BLaER1 (cell line): ENCODE results near the gene HPSE.

ENCODE experiments used
- H3K27ac ChIP-seq: shearing (Covaris generic); formaldehyde crosslinking; 2 replicates; pipeline ENCODE4 v1.8.1; 2022
- H3K27me3 ChIP-seq: shearing (Covaris generic); formaldehyde crosslinking; 2 replicates; pipeline ENCODE4 v1.8.1; 2022
- H3K36me3 ChIP-seq: shearing (Covaris generic); formaldehyde crosslinking; 2 replicates; pipeline ENCODE4 v1.8.1; 2022
- H3K4me1 ChIP-seq: shearing (Covaris generic); formaldehyde crosslinking; 2 replicates; pipeline ENCODE4 v1.8.1; 2022
- H3K4me2 ChIP-seq: shearing (Covaris generic); formaldehyde crosslinking; 2 replicates; pipeline ENCODE4 v1.8.1; 2022
- H3K4me3 ChIP-seq: shearing (Covaris generic); formaldehyde crosslinking; 2 replicates; pipeline ENCODE4 v1.8.1; 2022
- H3K9ac ChIP-seq: shearing (Covaris generic); formaldehyde crosslinking; 2 replicates; pipeline ENCODE4 v1.8.1; 2022
- H3K9me3 ChIP-seq: shearing (Covaris generic); formaldehyde crosslinking; 2 replicates; pipeline ENCODE4 v1.8.1; 2022
- H4K20me1 ChIP-seq: shearing (Covaris generic); formaldehyde crosslinking; 2 replicates; pipeline ENCODE4 v1.8.1; 2022
- Cebpa-rat ChIP-seq: shearing (Covaris generic); IDR thresholded peaks from 2 replicates; pipeline ENCODE4 v1.8.1; 2022

HPSE gene

DNA sequence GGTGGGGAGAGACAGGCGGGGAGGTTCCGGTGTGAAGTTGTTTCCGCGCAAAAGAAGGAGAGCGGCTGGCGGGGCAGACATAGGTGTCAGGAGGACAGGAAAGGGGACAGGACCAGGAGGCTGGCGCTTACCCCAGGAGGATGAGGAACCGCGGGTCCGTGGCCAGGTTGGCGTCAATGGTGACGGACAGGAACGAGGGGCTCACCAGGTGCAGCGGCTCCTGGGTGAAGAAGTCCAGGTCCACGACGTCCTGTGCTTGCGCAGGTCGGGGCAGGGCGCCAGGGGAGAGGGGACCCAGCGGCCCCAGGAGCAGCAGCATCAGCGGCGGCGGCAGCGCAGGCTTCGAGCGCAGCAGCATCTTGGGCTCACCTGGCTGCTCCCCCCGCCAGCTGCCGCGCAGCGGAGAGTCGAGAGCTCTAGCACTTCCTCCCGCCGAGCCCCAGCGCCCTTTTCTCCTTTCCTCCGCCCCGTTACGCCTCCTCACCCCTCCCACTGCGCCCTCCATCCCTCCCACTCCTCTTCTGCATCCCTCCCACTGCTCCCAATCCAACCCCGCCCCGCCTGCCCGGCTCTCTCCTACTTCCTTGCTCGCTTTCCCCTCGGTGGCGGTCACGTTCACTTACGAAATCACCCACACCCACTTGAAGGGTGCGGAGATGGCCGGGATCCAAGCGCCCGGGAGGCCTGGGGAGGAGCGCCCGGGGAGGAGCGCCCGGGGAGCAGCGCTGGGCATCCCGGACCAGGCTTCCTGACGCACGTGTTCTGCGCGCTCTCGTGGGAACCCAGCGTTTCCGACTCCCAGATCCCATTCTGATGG lies at the start of gene HPSE:
Gene HPSE (minus strand): TSS at position 424 of the 817 bp plus-strand sequence. CDS start 66 bp downstream, at position 358.
- Histone ChIP-seq H3K36me3 (no peaks in the 10 kb centered on the region), H3K9ac (peak within 1 kb of the TSS; percentile 66), H3K27me3 (no peaks in the 10 kb centered on the region), H3K4me1 (peaks cover 20% of the 10 kb centered on the region), H4K20me1 (no peaks in the 10 kb centered on the region), H3K4me2 (peak within 1 kb of the TSS; percentile 99), H3K9me3 (peaks cover 14% of the 10 kb centered on the region), H3K27ac (no peak within 1 kb of the TSS), H3K4me3 (peak within 1 kb of the TSS; percentile 79)
- no peak for TF ChIP-seq Cebpa-rat

DNA sequence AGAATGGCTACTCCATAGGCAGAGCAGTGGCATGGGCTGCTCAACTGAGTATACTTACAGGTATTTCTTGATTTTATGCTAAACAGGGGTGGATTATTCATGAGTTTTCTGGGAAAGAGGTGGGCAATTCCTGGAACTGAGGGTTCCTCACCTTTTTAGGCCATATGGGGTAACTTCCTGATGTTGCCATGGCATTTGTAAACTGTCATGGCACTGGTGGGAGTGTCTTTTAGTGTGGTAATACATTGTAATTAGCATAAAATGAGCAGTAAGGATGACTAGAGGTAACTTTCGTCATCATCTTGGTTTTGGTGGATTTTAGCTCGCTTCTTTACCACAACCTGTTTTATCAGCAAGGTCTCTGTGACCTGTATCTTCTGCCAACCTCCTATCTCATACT lies 48.2 kb upstream of the HPSE start:
- Histone ChIP-seq H3K27me3 (no peaks in the 10 kb centered on the region), H3K9me3 (peaks cover 40% of the 10 kb centered on the region), H4K20me1 (no peaks in the 10 kb centered on the region), H3K4me1 (peaks cover 30% of the 10 kb centered on the region), H3K9ac (no peak overlapping the region), H3K27ac (no peak overlapping the region), H3K4me3 (no peak overlapping the region), H3K4me2 (no peak overlapping the region), H3K36me3 (peaks cover 12% of the 10 kb centered on the region; the same call in 1 of the 2 replicates)
- TF ChIP-seq Cebpa-rat: no peak

DNA sequence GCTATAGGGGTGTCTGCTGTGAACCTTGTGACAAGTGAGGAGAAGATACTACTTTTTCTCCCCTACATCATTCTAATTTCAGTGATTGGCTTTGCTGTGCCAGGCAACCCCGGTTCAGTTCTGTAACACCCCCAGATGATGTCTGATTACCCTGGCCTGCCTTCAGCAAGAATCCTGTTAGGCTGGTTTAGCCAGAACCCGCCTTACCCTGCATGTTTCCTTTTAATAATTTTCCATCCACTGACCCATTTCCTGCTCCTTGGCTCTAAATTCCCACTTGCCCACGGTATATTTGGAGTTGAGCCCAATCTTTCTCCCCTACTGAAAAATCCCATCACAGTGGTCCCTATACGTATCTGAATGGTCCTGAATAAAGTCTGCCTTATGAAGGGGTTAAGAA lies 46.5 kb upstream of the HPSE start:
- Histone ChIP-seq H4K20me1 (no peaks in the 10 kb centered on the region), H3K9me3 (peaks cover 57% of the 10 kb centered on the region), H3K4me2 (no peak overlapping the region), H3K27me3 (no peaks in the 10 kb centered on the region), H3K27ac (no peak overlapping the region), H3K4me3 (no peak overlapping the region), H3K9ac (no peak overlapping the region), H3K4me1 (peaks cover 13% of the 10 kb centered on the region), H3K36me3 (peaks cover 13% of the 10 kb centered on the region; the same call in 1 of the 2 replicates)
- TF ChIP-seq Cebpa-rat: no peak

DNA sequence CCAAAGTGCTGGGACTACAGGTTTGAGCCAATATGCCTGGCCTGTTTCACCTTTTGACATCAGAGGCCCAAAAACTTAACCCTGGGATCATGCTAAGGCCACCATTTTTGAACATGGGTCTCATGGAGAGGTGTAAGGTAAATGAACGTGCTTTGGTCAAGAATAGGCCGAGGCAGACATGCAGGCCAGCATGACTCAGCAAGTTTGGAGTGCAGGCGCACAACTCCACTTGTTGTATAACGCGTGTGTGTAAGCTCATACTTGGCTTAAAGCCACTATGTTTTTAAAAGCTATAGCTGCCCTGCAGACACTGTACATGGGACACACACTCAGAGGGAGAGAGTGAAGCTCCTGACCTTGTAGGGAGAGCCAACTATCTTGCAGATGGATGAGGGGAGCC lies 43.8 kb upstream of the HPSE start:
- Histone ChIP-seq H3K4me1 (no peaks in the 10 kb centered on the region), H3K4me3 (peak overlapping the region; percentile 18; the same call in 1 of the 2 replicates), H4K20me1 (no peaks in the 10 kb centered on the region), H3K9ac (no peak overlapping the region), H3K4me2 (no peak overlapping the region), H3K27ac (no peak overlapping the region), H3K27me3 (no peaks in the 10 kb centered on the region), H3K36me3 (peaks cover 13% of the 10 kb centered on the region; the same call in 1 of the 2 replicates), H3K9me3 (peaks cover 72% of the 10 kb centered on the region)
- no peak for TF ChIP-seq Cebpa-rat

DNA sequence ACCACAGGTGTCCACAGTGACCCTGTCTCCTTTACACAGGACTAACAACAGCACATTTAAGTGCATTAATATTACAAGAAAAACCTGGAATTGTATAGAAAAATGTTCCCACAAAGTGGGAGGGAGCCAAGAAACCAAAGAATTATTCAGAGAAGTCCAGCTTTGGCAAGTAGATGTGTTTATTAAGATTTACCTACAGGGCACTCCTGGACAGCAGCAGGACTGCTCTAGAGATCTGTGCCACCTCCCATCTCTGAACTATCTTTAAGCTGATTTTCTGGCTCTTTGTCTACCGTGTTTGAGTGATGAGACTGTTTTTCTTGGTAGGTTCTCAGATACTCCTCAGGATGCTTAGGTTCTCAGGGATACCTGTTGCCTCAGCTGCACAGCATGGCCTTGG lies 38.3 kb upstream of the HPSE start:
- Histone ChIP-seq H3K27me3 (no peaks in the 10 kb centered on the region), H3K4me2 (no peak overlapping the region), H3K36me3 (peaks cover 2% of the 10 kb centered on the region; the same call in 1 of the 2 replicates), H3K27ac (no peak overlapping the region), H4K20me1 (no peaks in the 10 kb centered on the region), H3K4me3 (no peak overlapping the region), H3K9ac (no peak overlapping the region), H3K9me3 (peaks cover 40% of the 10 kb centered on the region), H3K4me1 (peaks cover 16% of the 10 kb centered on the region)
- no peak for TF ChIP-seq Cebpa-rat

DNA sequence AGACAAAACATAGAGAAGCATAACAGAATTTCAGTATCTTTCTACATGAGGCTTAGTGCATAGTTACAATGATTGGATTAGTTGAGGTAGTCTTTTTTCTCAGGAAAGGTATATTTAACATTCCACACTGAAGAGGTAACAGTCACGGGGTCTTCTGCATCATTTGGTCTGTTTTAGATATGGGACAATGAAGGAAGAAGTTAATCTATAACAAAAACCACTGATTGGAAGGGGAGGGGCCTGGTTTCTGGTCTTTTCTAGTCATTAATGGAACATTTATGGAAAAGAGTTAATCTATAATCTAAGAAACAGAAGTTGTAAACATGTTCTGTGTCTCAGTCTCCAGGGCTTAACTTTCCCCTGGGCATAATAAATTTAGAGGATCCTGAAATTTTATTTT lies 37.3 kb upstream of the HPSE start:
- Histone ChIP-seq H3K27ac (no peak overlapping the region), H3K4me3 (no peak overlapping the region), H3K4me2 (no peak overlapping the region), H3K4me1 (peaks cover 16% of the 10 kb centered on the region), H3K9me3 (peaks cover 30% of the 10 kb centered on the region), H4K20me1 (no peaks in the 10 kb centered on the region), H3K36me3 (no peaks in the 10 kb centered on the region), H3K9ac (no peak overlapping the region), H3K27me3 (no peaks in the 10 kb centered on the region)
- TF ChIP-seq Cebpa-rat: no peak

DNA sequence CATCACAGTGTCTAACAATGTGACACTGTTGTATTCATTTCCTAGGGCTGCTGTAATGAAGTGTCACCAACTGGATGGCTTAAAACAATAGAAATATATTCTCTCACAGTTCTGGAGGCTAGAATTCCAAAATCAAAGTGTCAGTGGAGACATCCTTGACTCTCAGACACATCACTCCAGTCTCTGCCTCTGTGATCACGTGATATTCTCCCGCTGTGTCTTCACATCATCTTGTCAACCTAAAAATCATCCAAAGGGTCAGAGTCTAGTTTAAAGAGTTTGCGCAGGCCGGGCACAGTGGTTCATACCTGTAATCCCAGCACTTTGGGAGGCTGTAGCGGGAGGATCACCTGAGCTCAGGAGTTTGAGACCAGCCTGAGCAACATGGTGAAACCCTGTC lies 36.6 kb upstream of the HPSE start:
- Histone ChIP-seq H3K9ac (no peak overlapping the region), H3K4me1 (peaks cover 23% of the 10 kb centered on the region), H3K4me3 (no peak overlapping the region), H3K9me3 (peaks cover 23% of the 10 kb centered on the region), H3K27me3 (no peaks in the 10 kb centered on the region), H4K20me1 (no peaks in the 10 kb centered on the region), H3K27ac (no peak overlapping the region), H3K4me2 (no peak overlapping the region), H3K36me3 (no peaks in the 10 kb centered on the region)
- TF ChIP-seq Cebpa-rat: no peak

DNA sequence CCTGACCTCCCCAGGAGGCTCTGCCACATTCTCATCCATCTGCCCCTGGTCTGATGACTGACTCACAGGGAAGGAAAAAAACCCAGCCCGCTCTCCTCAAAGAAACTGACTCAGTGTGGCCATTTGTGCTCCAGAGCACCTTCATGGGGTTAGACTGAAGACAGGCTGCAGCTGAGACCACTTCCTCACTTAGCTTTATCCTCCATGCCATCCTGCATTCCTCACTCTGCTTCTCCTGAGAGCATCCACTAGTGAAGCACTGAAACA lies 35.9 kb upstream of the HPSE start:
- no peak for TF ChIP-seq Cebpa-rat
- Histone ChIP-seq H3K4me1 (peaks cover 30% of the 10 kb centered on the region), H3K9me3 (peaks cover 17% of the 10 kb centered on the region)

DNA sequence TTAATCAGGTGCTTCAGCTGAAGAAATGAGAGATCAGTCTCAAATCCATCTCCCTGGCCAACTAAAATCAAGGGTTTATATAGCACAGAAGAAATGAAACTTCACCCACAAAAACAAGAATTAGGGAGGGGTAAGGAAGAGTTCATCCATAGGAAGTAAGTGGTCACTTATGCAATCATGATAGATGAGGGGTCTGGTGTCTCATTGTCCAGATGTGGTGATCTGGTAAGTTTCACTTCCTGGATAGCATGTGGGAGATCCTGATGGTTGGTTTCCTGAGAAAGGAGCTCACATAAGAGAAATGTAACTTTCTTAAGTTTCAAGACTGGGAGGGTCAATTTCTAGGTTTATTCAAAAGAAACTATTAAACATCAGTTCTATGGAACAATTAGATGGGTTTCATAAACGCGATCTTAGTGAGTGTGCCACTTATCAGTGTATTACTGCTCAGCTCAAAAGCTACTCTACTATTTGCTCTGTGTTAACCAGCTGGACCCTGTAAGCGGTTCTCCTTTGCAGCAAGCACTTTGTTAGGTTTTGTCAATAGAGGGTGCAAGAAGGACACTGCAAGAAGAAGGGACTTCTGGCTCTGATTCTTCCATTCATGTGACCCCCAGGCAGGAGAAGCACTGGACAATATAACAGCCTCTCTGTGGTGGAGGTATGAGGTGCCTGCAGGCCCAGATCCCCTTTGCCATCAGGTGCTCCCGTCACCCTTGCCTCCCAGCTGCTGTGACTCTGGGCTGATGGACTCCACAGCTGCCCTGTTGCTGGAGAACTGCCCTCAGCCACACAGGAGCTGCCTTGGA lies 35.4 kb upstream of the HPSE start:
- H3K4me3 ChIP-seq: no peak overlapping the region
- peaks cover 32% of the 10 kb centered on the region for H3K4me1 ChIP-seq

More for the DNA sequence above, 35.9 kb upstream of the HPSE start:
- Histone ChIP-seq H3K27me3 (no peaks in the 10 kb centered on the region), H4K20me1 (no peaks in the 10 kb centered on the region), H3K36me3 (no peaks in the 10 kb centered on the region), H3K4me2 (no peak overlapping the region), H3K27ac (no peak overlapping the region), H3K4me3 (no peak overlapping the region), H3K9ac (no peak overlapping the region)

DNA sequence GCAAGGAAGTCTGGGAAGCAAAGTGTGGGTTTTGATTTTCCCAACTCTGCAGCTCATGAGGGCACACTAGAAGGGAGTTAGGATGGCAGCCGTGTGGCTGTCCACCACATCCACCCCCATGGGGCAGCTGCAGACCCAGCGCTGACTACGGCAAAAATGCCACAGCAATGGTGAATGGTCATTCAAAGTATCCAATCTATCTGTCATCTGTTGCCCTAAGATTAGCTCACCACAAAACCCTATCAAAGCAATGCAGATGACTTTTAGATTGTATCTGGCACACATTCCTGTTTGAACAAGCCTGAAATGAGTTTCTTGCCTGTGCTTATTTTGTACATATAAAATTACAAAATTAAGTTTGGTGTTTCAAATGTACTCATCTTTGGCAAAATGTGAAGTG lies 29.7 kb upstream of the HPSE start:
- H3K4me3 ChIP-seq: no peak overlapping the region
- TF ChIP-seq Cebpa-rat: no peak
- H3K9me3 ChIP-seq: peaks cover 3% of the 10 kb centered on the region; the same call in 1 of the 2 replicates
- H3K4me2 ChIP-seq: no peak overlapping the region
- H3K27me3 ChIP-seq: no peaks in the 10 kb centered on the region
- no peaks in the 10 kb centered on the region for H3K36me3 ChIP-seq
- no peaks in the 10 kb centered on the region for H4K20me1 ChIP-seq
- H3K4me1 ChIP-seq: peaks cover 58% of the 10 kb centered on the region
- H3K9ac ChIP-seq: no peak overlapping the region
- H3K27ac ChIP-seq: no peak overlapping the region

More for the DNA sequence above, 35.4 kb upstream of the HPSE start:
- no peak for TF ChIP-seq Cebpa-rat
- no peaks in the 10 kb centered on the region for H4K20me1 ChIP-seq
- H3K27ac ChIP-seq: no peak overlapping the region; the same call in 1 of the 2 replicates
- H3K4me2 ChIP-seq: peak overlapping the region; percentile 37
- H3K27me3 ChIP-seq: no peaks in the 10 kb centered on the region
- H3K9ac ChIP-seq: no peak overlapping the region
- peaks cover 12% of the 10 kb centered on the region for H3K9me3 ChIP-seq
- H3K36me3 ChIP-seq: no peaks in the 10 kb centered on the region
